Gastroesophageal sphincter (tissue), 4 donors: ENCODE data around the gene QPRT. TPM values are rescaled to one million over a fixed set of nuclear protein-coding genes. Genes with fewer than 3 reads are reported as not detected.
"Not testable (repeated sequence)": the region's sequence is repeated elsewhere in the genome, so short reads cannot be mapped to it uniquely, and the experiment has no call there.

Experiments
- ATAC-seq: fragments of 150-250 bp; one replicate; pipeline ENCODE4 v1.9.1; 2016; ENCODE audit warnings: mild to moderate bottlenecking, moderate library complexity
- H3K27ac ChIP-seq, 4 donors: fragments of 200-600 bp; sonication (generic) in 3 of 4; 1 replicate in 3 of 4; 2 replicates in 1 of 4; pipeline ENCODE4 v1.5.1; 2016 to 2019
- H3K27me3 ChIP-seq: fragments of 200-600 bp; sonication (generic); one replicate; pipeline ENCODE4 v1.5.1; 2019
- H3K36me3 ChIP-seq, 2 donors: fragments of 200-600 bp; sonication (generic); one replicate each; pipeline ENCODE4 v1.5.1; 2019; ENCODE audit warnings: control low read depth in 1 of 2
- H3K4me1 ChIP-seq, 3 donors: fragments of 200-600 bp; sonication (generic); 1 replicate in 2 of 3; 2 replicates in 1 of 3; pipeline ENCODE4 v1.5.1; 2016 to 2019; ENCODE audit warnings: control low read depth in 2 of 3
- H3K4me3 ChIP-seq, 2 donors: fragments of 200-600 bp; sonication (generic); one replicate each; pipeline ENCODE4 v1.5.1; 2019; ENCODE audit warnings: mild to moderate bottlenecking in 1 of 2, moderate library complexity in 1 of 2
- H3K9me3 ChIP-seq, 3 donors: fragments of 200-600 bp; sonication (generic); one replicate each; pipeline ENCODE4 v1.5.1; 2017 to 2019; ENCODE audit warnings: control low read depth in 2 of 3
- CTCF ChIP-seq, 4 experiments: fragments of 200-600 bp in 2 of 4; fragments of 450-650 bp in 2 of 4; sonication (generic) in 1 of 4; IDR thresholded peaks; one replicate each; pipeline ENCODE4 v1.5.1; 2017 to 2019; ENCODE audit warnings: antibody characterized with exemption in 4 of 4, mild to moderate bottlenecking in 2 of 4, moderate library complexity in 2 of 4
- EP300 ChIP-seq: sonication (generic); formaldehyde crosslinking; IDR thresholded peaks from one replicate; pipeline ENCODE4 v1.6.1; 2017; ENCODE audit warnings: antibody characterized with exemption, mild to moderate bottlenecking
- POLR2A ChIP-seq, 2 donors: fragments of 450-650 bp; IDR thresholded peaks; one replicate each; pipeline ENCODE4 v1.6.1; 2017; ENCODE audit warnings: antibody characterized with exemption in 2 of 2, mild to moderate bottlenecking in 2 of 2, moderate library complexity in 1 of 2
- POLR2AphosphoS5 ChIP-seq: sonication (generic); formaldehyde crosslinking; IDR thresholded peaks from one replicate; pipeline ENCODE4 v1.6.1; 2017; ENCODE audit warnings: antibody characterized with exemption
- WGBS, 2 donors: methylation state at CpG; one replicate each; pipeline ENCODE4 v1.1.5; 2018; ENCODE audit warnings: low coverage in 1 of 2; 5-methylcytosine and 5-hydroxymethylcytosine counted together
- total RNA-seq, 4 donors: library from RNA; depleted of rRNA; stranded (reverse); fragments of >200 nt; gene quantifications; one replicate each; pipeline ENCODE4 v1.1.0, GENCODE V29; 2016

Gene QPRT
- total RNA-seq, 4 donors from 2014 or later: 0.62 to 6.7 (median 4.3) TPM

- H3K36me3 ChIP-seq, H3K27ac ChIP-seq, H3K27me3 ChIP-seq, H3K9me3 ChIP-seq, H3K4me3 ChIP-seq, H3K4me1 ChIP-seq: not testable (repeated sequence)
- WGBS, 2 donors: 33 to 43% methylated on average over 16 to 17 of the region's 24 CpGs
- peak; percentile 62 for ATAC-seq
- TF ChIP-seq CTCF (IDR thresholded peaks at IDR 0.05): peak; percentile 15 to 60 (median 54)
These were observed 42.3 kb downstream of the QPRT start for GRCh38 chr16:29721167-29721879.

GRCh38 chr16:29726845-29727377 lies 47.9 kb downstream of the QPRT start:
- Histone ChIP-seq H3K27me3 (peaks cover 18% of the 10 kb centered on the region), H3K4me1 (peaks cover 0 to 6% (median 0%) of the 10 kb centered on the region in 3 donors), H3K36me3 (no peaks in the 10 kb centered on the region), H3K4me3 (no peak overlapping the region), H3K27ac (no peak overlapping the region), H3K9me3 (no peaks in the 10 kb centered on the region)
- 68 to 80% methylated on average over 5 to 6 of the region's 9 CpGs for WGBS, 2 donors
- ATAC-seq: no peak
- TF ChIP-seq CTCF (IDR thresholded peaks at IDR 0.05) (no peak), POLR2AphosphoS5 (no peak), POLR2A (IDR thresholded peaks at IDR 0.05) (no peak), EP300 (no peak)

- no peaks in the 10 kb centered on the region for H3K9me3 ChIP-seq
- no peak for ATAC-seq
- H3K27ac ChIP-seq: no peak overlapping the region
- WGBS, 2 donors: 66 to 72% methylated on average over 5 to 7 of the region's 7 CpGs
- H3K4me1 ChIP-seq: peaks cover 0 to 6% (median 0%) of the 10 kb centered on the region in 3 donors
- no peak overlapping the region for H3K4me3 ChIP-seq
- TF ChIP-seq CTCF (IDR thresholded peaks at IDR 0.05): no peak
- no peak for TF ChIP-seq POLR2A (IDR thresholded peaks at IDR 0.05)
- no peak for TF ChIP-seq EP300
- no peak for TF ChIP-seq POLR2AphosphoS5
- H3K27me3 ChIP-seq: peaks cover 18% of the 10 kb centered on the region
- no peaks in the 10 kb centered on the region for H3K36me3 ChIP-seq
These were observed 48.5 kb downstream of the QPRT start for GRCh38 chr16:29727452-29727851.

GRCh38 chr16:29729116-29729521 lies 50.1 kb downstream of the QPRT start:
- no peak for TF ChIP-seq POLR2A (IDR thresholded peaks at IDR 0.05)
- peak in 3 of 4 experiments; percentile 39 to 55 (median 47) for TF ChIP-seq CTCF (IDR thresholded peaks at IDR 0.05)
- Histone ChIP-seq H3K27me3 (peaks cover 25% of the 10 kb centered on the region), H3K4me3 (no peak overlapping the region), H3K27ac (no peak overlapping the region), H3K36me3 (no peaks in the 10 kb centered on the region), H3K4me1 (peaks cover 0 to 6% (median 0%) of the 10 kb centered on the region in 3 donors), H3K9me3 (no peaks in the 10 kb centered on the region)
- 9 to 17% methylated on average over 4 to 5 of the region's 6 CpGs for WGBS, 2 donors
- no peak for ATAC-seq

GRCh38 chr16:29730649-29731048 lies 51.7 kb downstream of the QPRT start:
- TF ChIP-seq POLR2A (IDR thresholded peaks at IDR 0.05) (no peak), CTCF (IDR thresholded peaks at IDR 0.05) (no peak), POLR2AphosphoS5 (no peak), EP300 (no peak)
- WGBS, 2 donors: 65 to 84% methylated on average over 7 of the region's 7 CpGs
- H3K27ac ChIP-seq: no peak overlapping the region
- H3K4me1 ChIP-seq: peaks cover 0 to 6% (median 0%) of the 10 kb centered on the region in 3 donors
- peaks cover 38% of the 10 kb centered on the region for H3K27me3 ChIP-seq
- H3K36me3 ChIP-seq: no peaks in the 10 kb centered on the region
- H3K4me3 ChIP-seq: no peak overlapping the region
- H3K9me3 ChIP-seq: no peaks in the 10 kb centered on the region
- no peak for ATAC-seq

- not testable (repeated sequence) for H3K9me3 ChIP-seq, H3K4me3 ChIP-seq, H3K27ac ChIP-seq, H3K36me3 ChIP-seq, H3K4me1 ChIP-seq, ATAC-seq
- H3K27me3 ChIP-seq: peaks cover 38% of the 10 kb centered on the region
- WGBS, 2 donors: 74 to 89% methylated on average over 11 to 13 of the region's 13 CpGs
These were observed 53.0 kb downstream of the QPRT start for GRCh38 chr16:29731768-29732601.
